ENCODE data around the gene ABI1.

DNA sequence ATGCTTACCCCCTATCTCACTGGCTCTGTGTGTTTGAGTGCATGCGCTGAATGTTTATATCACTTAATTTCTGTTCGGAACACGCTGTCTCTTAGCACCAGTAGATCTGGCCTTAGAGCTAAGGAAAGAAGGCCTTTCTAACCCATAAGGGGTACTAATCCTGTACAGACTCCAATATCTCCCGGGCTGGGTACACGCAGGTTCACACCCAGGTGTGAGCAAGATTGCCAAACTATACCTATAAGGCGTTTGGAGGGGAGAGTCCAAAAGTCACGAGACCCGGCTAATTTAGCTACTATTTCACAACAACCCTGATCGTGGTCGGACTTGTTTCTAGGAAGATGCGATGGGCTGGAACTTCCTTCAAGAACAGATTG lies 164.0 kb downstream of the ABI1 start:
- TF ChIP-seq, protein P1, sequence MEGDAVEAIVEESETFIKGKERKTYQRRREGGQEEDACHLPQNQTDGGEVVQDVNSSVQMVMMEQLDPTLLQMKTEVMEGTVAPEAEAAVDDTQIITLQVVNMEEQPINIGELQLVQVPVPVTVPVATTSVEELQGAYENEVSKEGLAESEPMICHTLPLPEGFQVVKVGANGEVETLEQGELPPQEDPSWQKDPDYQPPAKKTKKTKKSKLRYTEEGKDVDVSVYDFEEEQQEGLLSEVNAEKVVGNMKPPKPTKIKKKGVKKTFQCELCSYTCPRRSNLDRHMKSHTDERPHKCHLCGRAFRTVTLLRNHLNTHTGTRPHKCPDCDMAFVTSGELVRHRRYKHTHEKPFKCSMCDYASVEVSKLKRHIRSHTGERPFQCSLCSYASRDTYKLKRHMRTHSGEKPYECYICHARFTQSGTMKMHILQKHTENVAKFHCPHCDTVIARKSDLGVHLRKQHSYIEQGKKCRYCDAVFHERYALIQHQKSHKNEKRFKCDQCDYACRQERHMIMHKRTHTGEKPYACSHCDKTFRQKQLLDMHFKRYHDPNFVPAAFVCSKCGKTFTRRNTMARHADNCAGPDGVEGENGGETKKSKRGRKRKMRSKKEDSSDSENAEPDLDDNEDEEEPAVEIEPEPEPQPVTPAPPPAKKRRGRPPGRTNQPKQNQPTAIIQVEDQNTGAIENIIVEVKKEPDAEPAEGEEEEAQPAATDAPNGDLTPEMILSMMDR (IDR thresholded peaks at IDR 0.05): no peak
- TF ChIP-seq POLR2A (IDR thresholded peaks at IDR 0.05): no peak
